Astrocyte (in vitro differentiated cells and primary cell): Measurements from ENCODE around the gene TMC1.

ENCODE experiments used
- CTCF ChIP-seq: IDR thresholded peaks from 2 replicates; pipeline ENCODE4 v1.5.1; 2011; ENCODE audit warnings: low read depth, mild to moderate bottlenecking, inconsistent platforms, low read length, moderate library complexity; ENCODE audit not compliant: insufficient read depth
- EZH2 ChIP-seq: IDR thresholded peaks from 2 replicates; pipeline ENCODE4 v1.6.1; 2012; ENCODE audit warnings: mild to moderate bottlenecking, low read length, inconsistent platforms; ENCODE audit not compliant: insufficient read depth

- TF ChIP-seq CTCF (no peak), EZH2 (no peak)
Observed at GRCh38 chr9:72476100-72476499, 45.3 kb upstream of the TMC1 start.
